Neural cell (in vitro differentiated cells): Measurements from ENCODE around the gene COL16A1. TPM values are rescaled to one million over a fixed set of nuclear protein-coding genes. Genes with fewer than 3 reads are reported as not detected.

Source experiments
- H2AFZ ChIP-seq: fragments of 200-600, 300-800 bp; sonication (generic), shearing (Covaris generic); 2 replicates; pipeline ENCODE4 v1.6.0; 2014; ENCODE audit warnings: low read depth, mild to moderate bottlenecking, antibody characterized with exemption, low read length, moderate library complexity
- H3F3A ChIP-seq: fragments of 200-600 bp; shearing (Covaris generic); 2 replicates; pipeline ENCODE4 v1.6.1; 2016; ENCODE audit warnings: mild to moderate bottlenecking, moderate library complexity, mixed read lengths, antibody characterized with exemption, low read length; ENCODE audit not compliant: insufficient read depth, poor library complexity, severe bottlenecking
- H3K27ac ChIP-seq: fragments of 200-600, 300-800 bp; sonication (generic), shearing (Covaris generic); 2 replicates; pipeline ENCODE4 v1.5.1; 2014; ENCODE audit warnings: mild to moderate bottlenecking, low read length, moderate library complexity
- H3K27me3 ChIP-seq: fragments of 300-800, 200-600 bp; sonication (generic), shearing (Covaris generic); 2 replicates; pipeline ENCODE4 v1.6.0; 2014; ENCODE audit warnings: mild to moderate bottlenecking, low read depth, low read length, moderate library complexity; ENCODE audit not compliant: insufficient read depth
- H3K36me3 ChIP-seq: fragments of 300-800, 200-600 bp; sonication (generic), shearing (Covaris generic); 2 replicates; pipeline ENCODE4 v1.5.1; 2014; ENCODE audit warnings: mild to moderate bottlenecking, antibody characterized with exemption, low read length, moderate library complexity; ENCODE audit not compliant: insufficient read depth
- H3K4me2 ChIP-seq: fragments of 300-800, 200-600 bp; sonication (generic), shearing (Covaris generic); 2 replicates; pipeline ENCODE4 v1.6.0; 2014; ENCODE audit warnings: mild to moderate bottlenecking, low read length
- H3K4me3 ChIP-seq: fragments of 300-800, 200-600 bp; sonication (generic), shearing (Covaris generic); 2 replicates; pipeline ENCODE4 v1.5.1; 2014; ENCODE audit warnings: mild to moderate bottlenecking, low read length, moderate library complexity
- H3K79me2 ChIP-seq: fragments of 200-600 bp; shearing (Covaris generic); replicated peaks from 2 replicates; pipeline ENCODE4 v1.6.0; 2014; ENCODE audit warnings: mild to moderate bottlenecking, low read length, moderate library complexity; ENCODE audit not compliant: insufficient read depth
- H3K9ac ChIP-seq: fragments of 300-800, 200-600 bp; sonication (generic), shearing (Covaris generic); 2 replicates; pipeline ENCODE4 v1.6.1; 2016; ENCODE audit warnings: mild to moderate bottlenecking, low read length, mixed read lengths
- H3K9me2 ChIP-seq: fragments of 200-600 bp; shearing (Covaris generic); 2 replicates; pipeline ENCODE4 v1.6.1; 2016; ENCODE audit warnings: mild to moderate bottlenecking, low read length, mixed read lengths; ENCODE audit not compliant: insufficient read depth
- H3K9me3 ChIP-seq: fragments of 200-600, 300-800 bp; sonication (generic), shearing (Covaris generic); 2 replicates; pipeline ENCODE4 v1.6.1; 2016; ENCODE audit warnings: mild to moderate bottlenecking, mixed run types, low read length, moderate library complexity, mixed read lengths
- H4K20me1 ChIP-seq: fragments of 200-600 bp; shearing (Covaris generic); 2 replicates; pipeline ENCODE4 v1.6.1; 2016; ENCODE audit warnings: mild to moderate bottlenecking, mixed run types; ENCODE audit not compliant: insufficient read depth
- EP300 ChIP-seq: fragments of 450-650 bp; conservative IDR thresholded peaks from 2 replicates; pipeline ENCODE4 v1.6.1; 2014; ENCODE audit warnings: antibody characterized with exemption, mild to moderate bottlenecking, moderate library complexity; ENCODE audit not compliant: poor library complexity, severe bottlenecking
- EZH2 ChIP-seq: fragments of 200-600, 300-800 bp; shearing (Covaris generic), sonication (generic); IDR thresholded peaks from 2 replicates; pipeline ENCODE4 v1.6.1; 2014; ENCODE audit warnings: antibody characterized with exemption, low read length, borderline replicate concordance, mild to moderate bottlenecking; ENCODE audit not compliant: insufficient read depth, poor library complexity, severe bottlenecking
- MXI1 ChIP-seq: fragments of 450-650 bp; conservative IDR thresholded peaks from 2 replicates; pipeline ENCODE4 v1.6.1; 2014; ENCODE audit warnings: antibody characterized with exemption, mild to moderate bottlenecking; ENCODE audit not compliant: poor library complexity, severe bottlenecking
- POLR2AphosphoS5 ChIP-seq: IDR thresholded peaks from 2 replicates; pipeline ENCODE4 v1.6.1; 2012
- RAD21 ChIP-seq: fragments of 450-650 bp; conservative IDR thresholded peaks from 2 replicates; pipeline ENCODE4 v1.6.1; 2014; ENCODE audit warnings: antibody characterized with exemption, mild to moderate bottlenecking, moderate library complexity
- SMC3 ChIP-seq: fragments of 450-650 bp; conservative IDR thresholded peaks from 2 replicates; pipeline ENCODE4 v1.6.1; 2014; ENCODE audit warnings: antibody characterized with exemption, mild to moderate bottlenecking, moderate library complexity; ENCODE audit not compliant: poor library complexity
- TAF1 ChIP-seq: IDR thresholded peaks from 2 replicates; pipeline ENCODE4 v1.6.1; 2012; ENCODE audit warnings: low read depth
- polyA plus RNA-seq: library from polyadenylated mRNA; depleted of rRNA; stranded (reverse); fragments of >200 nt; gene quantifications from 2 replicates; pipeline ENCODE4 v1.2.3, GENCODE V29; 2014
- TF ChIP-seq, protein P1 (sequence below): IDR thresholded peaks from 2 replicates; pipeline ENCODE4 v1.6.1; 2012; ENCODE audit warnings: borderline replicate concordance
- TF ChIP-seq, protein P2 (sequence below): fragments of 450-650 bp; IDR thresholded peaks from 2 replicates; pipeline ENCODE4 v1.5.1; 2014; ENCODE audit warnings: antibody characterized with exemption, mild to moderate bottlenecking, moderate library complexity; ENCODE audit not compliant: poor library complexity, severe bottlenecking

The COL16A1 gene
- polyA plus RNA-seq, 1 donor from 2014 or later, result 3.4 TPM

DNA sequence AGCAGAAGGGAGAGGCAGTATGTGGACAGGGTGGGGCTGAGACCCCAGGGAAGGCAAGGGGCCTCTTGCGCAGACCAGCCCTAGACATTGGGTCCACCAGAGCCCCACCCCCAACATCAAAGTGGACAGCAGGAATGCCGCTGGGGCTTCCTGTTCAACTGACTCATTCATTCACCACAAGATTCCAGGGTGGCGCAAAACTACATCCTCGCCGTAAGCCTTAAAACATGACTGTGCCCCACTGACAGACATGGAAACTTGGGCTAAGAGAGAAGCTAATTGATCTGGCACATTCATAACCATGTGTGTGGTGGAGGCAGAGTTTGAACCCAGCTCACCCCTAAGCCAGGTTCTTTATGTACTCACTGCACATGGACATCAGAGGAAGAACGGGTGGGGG, 14.0 kb downstream of the COL16A1 start:
- Histone ChIP-seq H3K4me2 (no peak overlapping the region), H4K20me1 (no peaks in the 10 kb centered on the region), H3K27ac (no peak overlapping the region), H3K9me3 (no peaks in the 10 kb centered on the region), H3K79me2 (no peaks in the 10 kb centered on the region), H2AFZ (no peak overlapping the region), H3K9me2 (no peaks in the 10 kb centered on the region), H3K9ac (no peak overlapping the region), H3K4me3 (no peak overlapping the region), H3F3A (no peaks in the 10 kb centered on the region), H3K27me3 (no peaks in the 10 kb centered on the region), H3K36me3 (no peaks in the 10 kb centered on the region)
- no peak for TF ChIP-seq SMC3
- TF ChIP-seq, protein P1, sequence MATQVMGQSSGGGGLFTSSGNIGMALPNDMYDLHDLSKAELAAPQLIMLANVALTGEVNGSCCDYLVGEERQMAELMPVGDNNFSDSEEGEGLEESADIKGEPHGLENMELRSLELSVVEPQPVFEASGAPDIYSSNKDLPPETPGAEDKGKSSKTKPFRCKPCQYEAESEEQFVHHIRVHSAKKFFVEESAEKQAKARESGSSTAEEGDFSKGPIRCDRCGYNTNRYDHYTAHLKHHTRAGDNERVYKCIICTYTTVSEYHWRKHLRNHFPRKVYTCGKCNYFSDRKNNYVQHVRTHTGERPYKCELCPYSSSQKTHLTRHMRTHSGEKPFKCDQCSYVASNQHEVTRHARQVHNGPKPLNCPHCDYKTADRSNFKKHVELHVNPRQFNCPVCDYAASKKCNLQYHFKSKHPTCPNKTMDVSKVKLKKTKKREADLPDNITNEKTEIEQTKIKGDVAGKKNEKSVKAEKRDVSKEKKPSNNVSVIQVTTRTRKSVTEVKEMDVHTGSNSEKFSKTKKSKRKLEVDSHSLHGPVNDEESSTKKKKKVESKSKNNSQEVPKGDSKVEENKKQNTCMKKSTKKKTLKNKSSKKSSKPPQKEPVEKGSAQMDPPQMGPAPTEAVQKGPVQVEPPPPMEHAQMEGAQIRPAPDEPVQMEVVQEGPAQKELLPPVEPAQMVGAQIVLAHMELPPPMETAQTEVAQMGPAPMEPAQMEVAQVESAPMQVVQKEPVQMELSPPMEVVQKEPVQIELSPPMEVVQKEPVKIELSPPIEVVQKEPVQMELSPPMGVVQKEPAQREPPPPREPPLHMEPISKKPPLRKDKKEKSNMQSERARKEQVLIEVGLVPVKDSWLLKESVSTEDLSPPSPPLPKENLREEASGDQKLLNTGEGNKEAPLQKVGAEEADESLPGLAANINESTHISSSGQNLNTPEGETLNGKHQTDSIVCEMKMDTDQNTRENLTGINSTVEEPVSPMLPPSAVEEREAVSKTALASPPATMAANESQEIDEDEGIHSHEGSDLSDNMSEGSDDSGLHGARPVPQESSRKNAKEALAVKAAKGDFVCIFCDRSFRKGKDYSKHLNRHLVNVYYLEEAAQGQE, result no peak
- TF ChIP-seq RAD21, result no peak
- TF ChIP-seq EZH2, result no peak
- no peak for TF ChIP-seq EP300
- TF ChIP-seq MXI1, result no peak
- TF ChIP-seq, protein P2, sequence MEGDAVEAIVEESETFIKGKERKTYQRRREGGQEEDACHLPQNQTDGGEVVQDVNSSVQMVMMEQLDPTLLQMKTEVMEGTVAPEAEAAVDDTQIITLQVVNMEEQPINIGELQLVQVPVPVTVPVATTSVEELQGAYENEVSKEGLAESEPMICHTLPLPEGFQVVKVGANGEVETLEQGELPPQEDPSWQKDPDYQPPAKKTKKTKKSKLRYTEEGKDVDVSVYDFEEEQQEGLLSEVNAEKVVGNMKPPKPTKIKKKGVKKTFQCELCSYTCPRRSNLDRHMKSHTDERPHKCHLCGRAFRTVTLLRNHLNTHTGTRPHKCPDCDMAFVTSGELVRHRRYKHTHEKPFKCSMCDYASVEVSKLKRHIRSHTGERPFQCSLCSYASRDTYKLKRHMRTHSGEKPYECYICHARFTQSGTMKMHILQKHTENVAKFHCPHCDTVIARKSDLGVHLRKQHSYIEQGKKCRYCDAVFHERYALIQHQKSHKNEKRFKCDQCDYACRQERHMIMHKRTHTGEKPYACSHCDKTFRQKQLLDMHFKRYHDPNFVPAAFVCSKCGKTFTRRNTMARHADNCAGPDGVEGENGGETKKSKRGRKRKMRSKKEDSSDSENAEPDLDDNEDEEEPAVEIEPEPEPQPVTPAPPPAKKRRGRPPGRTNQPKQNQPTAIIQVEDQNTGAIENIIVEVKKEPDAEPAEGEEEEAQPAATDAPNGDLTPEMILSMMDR, result no peak
- TF ChIP-seq POLR2AphosphoS5, result no peak
- TF ChIP-seq TAF1, result no peak

DNA sequence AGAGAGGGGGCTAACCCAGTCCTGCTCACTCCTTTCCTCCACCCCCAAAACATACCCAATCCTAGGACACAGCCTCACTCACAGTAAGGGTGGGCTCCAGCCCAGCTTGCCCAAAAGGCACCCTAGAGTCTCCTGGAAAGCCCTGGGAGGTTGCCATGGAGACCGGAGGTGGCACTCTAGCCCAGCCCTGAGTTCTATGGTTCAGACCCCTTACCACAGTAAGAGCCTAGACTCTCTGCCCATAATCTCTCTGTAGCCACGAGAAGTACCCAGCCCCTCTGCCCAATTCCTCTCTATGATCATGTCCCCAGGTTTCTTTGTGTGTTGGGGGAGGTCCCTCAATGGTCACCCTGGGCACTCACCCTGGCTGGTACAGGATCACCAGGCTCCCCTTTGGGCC, 14.4 kb downstream of the COL16A1 start:
- no peaks in the 10 kb centered on the region for H3K9me2 ChIP-seq
- no peaks in the 10 kb centered on the region for H3K9me3 ChIP-seq
- no peaks in the 10 kb centered on the region for H3K27me3 ChIP-seq
- H3K4me2 ChIP-seq, result no peak overlapping the region
- TF ChIP-seq POLR2AphosphoS5, result no peak
- TF ChIP-seq RAD21, result no peak
- no peak for TF ChIP-seq MXI1
- TF ChIP-seq, protein P1, result no peak
- no peak for TF ChIP-seq TAF1
- TF ChIP-seq, protein P2, result no peak
- TF ChIP-seq SMC3, result no peak
- TF ChIP-seq EP300, result no peak
- no peak for TF ChIP-seq EZH2
- H3K79me2 ChIP-seq, result no peaks in the 10 kb centered on the region
- H3K9ac ChIP-seq, result no peak overlapping the region
- H2AFZ ChIP-seq, result no peak overlapping the region
- H3K4me3 ChIP-seq, result no peak overlapping the region
- no peaks in the 10 kb centered on the region for H4K20me1 ChIP-seq
- H3K27ac ChIP-seq, result no peak overlapping the region
- H3K36me3 ChIP-seq, result no peaks in the 10 kb centered on the region
- H3F3A ChIP-seq, result no peaks in the 10 kb centered on the region
